Gastroesophageal sphincter (tissue), 4 donors: ENCODE results near the gene RAET1L. TPM values are rescaled to one million over a fixed set of nuclear protein-coding genes. Genes with fewer than 3 reads are reported as not detected.

Source experiments
- ATAC-seq: fragments of 150-250 bp; one replicate; pipeline ENCODE4 v1.9.1; 2016; ENCODE audit warnings: mild to moderate bottlenecking, moderate library complexity
- H3K27ac ChIP-seq, 4 donors: fragments of 200-600 bp; sonication (generic) in 3 of 4; 1 replicate in 3 of 4; 2 replicates in 1 of 4; pipeline ENCODE4 v1.5.1; 2016 to 2019
- H3K27me3 ChIP-seq: fragments of 200-600 bp; sonication (generic); one replicate; pipeline ENCODE4 v1.5.1; 2019
- H3K36me3 ChIP-seq, 2 donors: fragments of 200-600 bp; sonication (generic); one replicate each; pipeline ENCODE4 v1.5.1; 2019; ENCODE audit warnings: control low read depth in 1 of 2
- H3K4me1 ChIP-seq, 3 donors: fragments of 200-600 bp; sonication (generic); 1 replicate in 2 of 3; 2 replicates in 1 of 3; pipeline ENCODE4 v1.5.1; 2016 to 2019; ENCODE audit warnings: control low read depth in 2 of 3
- H3K4me3 ChIP-seq, 2 donors: fragments of 200-600 bp; sonication (generic); one replicate each; pipeline ENCODE4 v1.5.1; 2019; ENCODE audit warnings: mild to moderate bottlenecking in 1 of 2, moderate library complexity in 1 of 2
- H3K9me3 ChIP-seq, 3 donors: fragments of 200-600 bp; sonication (generic); one replicate each; pipeline ENCODE4 v1.5.1; 2017 to 2019; ENCODE audit warnings: control low read depth in 2 of 3
- CTCF ChIP-seq, 4 experiments: fragments of 200-600 bp in 2 of 4; fragments of 450-650 bp in 2 of 4; sonication (generic) in 1 of 4; IDR thresholded peaks; one replicate each; pipeline ENCODE4 v1.5.1; 2017 to 2019; ENCODE audit warnings: antibody characterized with exemption in 4 of 4, mild to moderate bottlenecking in 2 of 4, moderate library complexity in 2 of 4
- EP300 ChIP-seq: sonication (generic); formaldehyde crosslinking; IDR thresholded peaks from one replicate; pipeline ENCODE4 v1.6.1; 2017; ENCODE audit warnings: antibody characterized with exemption, mild to moderate bottlenecking
- POLR2A ChIP-seq, 2 donors: fragments of 450-650 bp; IDR thresholded peaks; one replicate each; pipeline ENCODE4 v1.6.1; 2017; ENCODE audit warnings: antibody characterized with exemption in 2 of 2, mild to moderate bottlenecking in 2 of 2, moderate library complexity in 1 of 2
- POLR2AphosphoS5 ChIP-seq: sonication (generic); formaldehyde crosslinking; IDR thresholded peaks from one replicate; pipeline ENCODE4 v1.6.1; 2017; ENCODE audit warnings: antibody characterized with exemption
- WGBS, 2 donors: methylation state at CpG; one replicate each; pipeline ENCODE4 v1.1.5; 2018; ENCODE audit warnings: low coverage in 1 of 2; 5-methylcytosine and 5-hydroxymethylcytosine counted together
- total RNA-seq, 4 donors: library from RNA; depleted of rRNA; stranded (reverse); fragments of >200 nt; gene quantifications; one replicate each; pipeline ENCODE4 v1.1.0, GENCODE V29; 2016

RAET1L gene
- total RNA-seq, 4 donors from 2014 or later = 0.23 to 0.62 TPM; not detected in 2

GRCh38 chr6:149990212-149990660 is 35.1 kb downstream of the RAET1L start:
- no peak overlapping the region for H3K27ac ChIP-seq
- H3K9me3 ChIP-seq = peaks cover 0 to 26% (median 0%) of the 10 kb centered on the region in 3 donors
- no peak for ATAC-seq
- peaks cover 0 to 21% (median 15%) of the 10 kb centered on the region in 3 donors for H3K4me1 ChIP-seq
- TF ChIP-seq CTCF (IDR thresholded peaks at IDR 0.05) (no peak), POLR2A (IDR thresholded peaks at IDR 0.05) (no peak), POLR2AphosphoS5 (no peak), EP300 (no peak)
- WGBS, 2 donors = 2 to 3% methylated on average over 17 to 25 of the region's 32 CpGs
- no peaks in the 10 kb centered on the region for H3K36me3 ChIP-seq
- H3K27me3 ChIP-seq = peaks cover 100% of the 10 kb centered on the region
- no peak overlapping the region for H3K4me3 ChIP-seq

GRCh38 chr6:149988550-149989346 is 36.6 kb downstream of the RAET1L start:
- 3 to 4% methylated on average over 11 of the region's 17 CpGs for WGBS, 2 donors
- no peak overlapping the region for H3K4me3 ChIP-seq
- H3K27ac ChIP-seq = no peak overlapping the region
- TF ChIP-seq POLR2A (IDR thresholded peaks at IDR 0.05) = no peak
- no peak for TF ChIP-seq POLR2AphosphoS5
- H3K27me3 ChIP-seq = peaks cover 95% of the 10 kb centered on the region
- peaks cover 0 to 21% (median 15%) of the 10 kb centered on the region in 3 donors for H3K4me1 ChIP-seq
- no peak for ATAC-seq
- H3K36me3 ChIP-seq = no peaks in the 10 kb centered on the region
- H3K9me3 ChIP-seq = peaks cover 0 to 26% (median 0%) of the 10 kb centered on the region in 3 donors

GRCh38 chr6:149987602-149988107 is 37.7 kb downstream of the RAET1L start:
- ATAC-seq = no peak
- H3K4me1 ChIP-seq = peaks cover 0 to 21% (median 15%) of the 10 kb centered on the region in 3 donors
- peaks cover 0 to 26% (median 0%) of the 10 kb centered on the region in 3 donors for H3K9me3 ChIP-seq
- H3K4me3 ChIP-seq = no peak overlapping the region
- peaks cover 93% of the 10 kb centered on the region for H3K27me3 ChIP-seq
- no peak overlapping the region for H3K27ac ChIP-seq
- WGBS, 2 donors = 20 to 55% methylated on average over 2 of the region's 2 CpGs
- no peak for TF ChIP-seq POLR2AphosphoS5
- TF ChIP-seq POLR2A (IDR thresholded peaks at IDR 0.05) = no peak
- TF ChIP-seq EP300 = no peak
- no peak for TF ChIP-seq CTCF (IDR thresholded peaks at IDR 0.05)
- H3K36me3 ChIP-seq = no peaks in the 10 kb centered on the region

- TF ChIP-seq EP300 (no peak), CTCF (IDR thresholded peaks at IDR 0.05) (no peak), POLR2AphosphoS5 (no peak), POLR2A (IDR thresholded peaks at IDR 0.05) (no peak)
- Histone ChIP-seq H3K4me3 (no peak overlapping the region), H3K27me3 (peaks cover 93% of the 10 kb centered on the region), H3K36me3 (no peaks in the 10 kb centered on the region), H3K9me3 (peaks cover 0 to 32% (median 0%) of the 10 kb centered on the region in 3 donors), H3K4me1 (peaks cover 0 to 12% (median 9%) of the 10 kb centered on the region in 3 donors), H3K27ac (no peak overlapping the region)
- 5% methylated on average over 4 of the region's 5 CpGs; no CpG with 5 or more reads in 1 of the 2 donors for WGBS, 2 donors
- ATAC-seq = no peak
Observed at GRCh38 chr6:149985481-149985937, 39.8 kb downstream of the RAET1L start.

- ATAC-seq = no peak
- H3K4me3 ChIP-seq = no peak overlapping the region
- 27 to 69% methylated on average over 3 to 4 of the region's 5 CpGs for WGBS, 2 donors
- peaks cover 93% of the 10 kb centered on the region for H3K27me3 ChIP-seq
- no peak for TF ChIP-seq POLR2A (IDR thresholded peaks at IDR 0.05)
- TF ChIP-seq CTCF (IDR thresholded peaks at IDR 0.05) = no peak
- TF ChIP-seq POLR2AphosphoS5 = no peak
- no peak for TF ChIP-seq EP300
- peaks cover 0 to 5% (median 1%) of the 10 kb centered on the region in 3 donors for H3K4me1 ChIP-seq
- no peak overlapping the region for H3K27ac ChIP-seq
- H3K9me3 ChIP-seq = peaks cover 0 to 32% (median 0%) of the 10 kb centered on the region in 3 donors
- H3K36me3 ChIP-seq = no peaks in the 10 kb centered on the region
Observed at GRCh38 chr6:149984773-149985172, 40.6 kb downstream of the RAET1L start.
